Effector memory CD4-positive, alpha-beta T cell (primary cell): Measurements from ENCODE around the gene MUSTN1.

Experiments
- DNase-seq, 3 donors: peaks; one replicate each; pipeline ENCODE4 v3.0.0-alpha.2; 2020
- H3K27ac ChIP-seq: 2 replicates; pipeline ENCODE4 v1.7.0; 2013; ENCODE audit warnings: mild to moderate bottlenecking, low read length, moderate library complexity; ENCODE audit not compliant: insufficient read depth, poor library complexity, severe bottlenecking
- H3K27me3 ChIP-seq: replicated peaks from 2 replicates; pipeline ENCODE4 v1.7.0; 2013; ENCODE audit warnings: mild to moderate bottlenecking, low read length; ENCODE audit not compliant: insufficient read depth, control insufficient read depth, poor library complexity, severe bottlenecking
- H3K36me3 ChIP-seq: 2 replicates; pipeline ENCODE4 v1.7.0; 2013; ENCODE audit warnings: mild to moderate bottlenecking, low read length, moderate library complexity; ENCODE audit not compliant: control insufficient read depth, insufficient read depth
- H3K4me1 ChIP-seq: 2 replicates; pipeline ENCODE4 v1.7.0; 2013; ENCODE audit warnings: low read length, mild to moderate bottlenecking; ENCODE audit not compliant: control insufficient read depth, insufficient read depth, poor library complexity, severe bottlenecking
- H3K4me3 ChIP-seq: 2 replicates; pipeline ENCODE4 v1.7.0; 2013; ENCODE audit warnings: low read length, low read depth, mild to moderate bottlenecking; ENCODE audit not compliant: insufficient read depth, poor library complexity, severe bottlenecking
- H3K9me3 ChIP-seq: 2 replicates; pipeline ENCODE4 v1.7.0; 2013; ENCODE audit warnings: mild to moderate bottlenecking, low read length, moderate library complexity; ENCODE audit not compliant: control insufficient read depth

The MUSTN1 gene

DNA sequence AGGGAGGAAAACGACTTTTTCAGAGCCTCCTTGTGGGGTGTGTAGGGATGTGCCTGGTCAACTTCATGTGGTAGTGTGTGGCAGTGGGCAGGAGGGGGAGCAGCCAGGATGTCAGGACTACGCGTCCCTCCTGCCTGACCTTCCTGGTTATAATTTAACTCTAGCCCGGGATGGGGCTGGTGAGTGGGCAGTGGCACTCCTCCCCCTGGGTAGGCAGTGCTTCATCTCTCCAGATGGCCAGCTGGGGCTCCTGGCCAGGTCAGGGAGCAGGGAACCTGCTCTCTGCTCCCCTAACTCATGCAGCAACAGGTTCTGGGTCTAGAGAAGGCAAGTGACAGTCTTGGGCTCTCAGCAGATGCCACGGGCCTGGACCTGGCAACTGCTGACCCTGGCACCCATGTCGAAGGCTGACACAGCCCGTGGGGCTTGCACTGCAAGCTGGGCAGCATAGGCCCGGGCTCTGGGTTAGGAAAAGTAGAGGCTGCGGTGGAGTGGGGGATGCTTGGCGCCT lies 6.9 kb downstream of the MUSTN1 start:
- DNase-seq = no peak
- Histone ChIP-seq H3K36me3 (no peaks in the 10 kb centered on the region), H3K9me3 (no peaks in the 10 kb centered on the region), H3K27me3 (no peaks in the 10 kb centered on the region), H3K4me3 (no peak overlapping the region), H3K4me1 (no peaks in the 10 kb centered on the region), H3K27ac (no peak overlapping the region)

DNA sequence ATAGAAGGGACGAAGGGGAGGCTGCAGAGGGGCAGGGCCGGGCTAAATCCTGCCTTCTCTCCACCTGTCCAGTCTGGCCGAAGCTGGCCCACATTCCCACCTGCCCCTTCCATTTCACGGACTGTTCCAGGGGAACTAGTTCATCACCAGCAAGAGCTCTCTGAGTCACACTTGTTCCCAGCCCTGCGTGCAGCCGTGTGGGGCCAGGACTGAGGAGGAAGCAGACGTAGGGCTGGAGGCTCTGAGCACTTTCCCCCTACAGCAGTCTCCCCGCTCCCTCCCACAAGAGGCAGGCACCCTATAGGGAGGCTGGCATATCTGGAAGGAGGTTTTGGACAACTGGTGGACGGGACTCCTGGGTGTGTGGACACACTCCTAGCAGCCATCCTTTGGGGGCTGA lies 7.4 kb downstream of the MUSTN1 start:
- Histone ChIP-seq H3K9me3 (no peaks in the 10 kb centered on the region), H3K4me1 (no peaks in the 10 kb centered on the region), H3K36me3 (no peaks in the 10 kb centered on the region), H3K4me3 (no peak overlapping the region), H3K27me3 (no peaks in the 10 kb centered on the region), H3K27ac (no peak overlapping the region)
- no peak for DNase-seq

DNA sequence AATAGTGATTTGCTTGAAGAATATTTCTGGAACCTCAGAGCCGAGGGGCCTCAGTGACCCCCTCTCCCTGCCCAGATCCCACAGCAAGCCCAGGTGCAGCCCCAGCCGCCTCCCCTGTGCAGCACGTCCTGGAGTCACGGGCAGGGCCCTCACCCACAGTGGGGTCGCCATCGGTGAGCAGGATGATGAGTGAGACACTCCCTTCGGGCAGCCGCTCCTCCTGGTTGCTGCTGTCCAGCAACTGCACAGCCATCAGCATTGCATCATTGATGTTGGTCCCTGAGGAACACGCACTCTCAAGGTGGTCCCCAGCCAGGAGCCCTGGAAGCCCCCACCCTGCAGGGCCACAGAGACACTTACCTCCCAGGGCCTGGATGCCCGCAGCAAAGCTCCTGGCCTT lies 10.8 kb downstream of the MUSTN1 start:
- no peaks in the 10 kb centered on the region for H3K4me1 ChIP-seq
- H3K4me3 ChIP-seq = no peak overlapping the region
- H3K36me3 ChIP-seq = no peaks in the 10 kb centered on the region
- DNase-seq = no peak
- H3K27ac ChIP-seq = no peak overlapping the region
- H3K27me3 ChIP-seq = no peaks in the 10 kb centered on the region
- no peaks in the 10 kb centered on the region for H3K9me3 ChIP-seq

DNA sequence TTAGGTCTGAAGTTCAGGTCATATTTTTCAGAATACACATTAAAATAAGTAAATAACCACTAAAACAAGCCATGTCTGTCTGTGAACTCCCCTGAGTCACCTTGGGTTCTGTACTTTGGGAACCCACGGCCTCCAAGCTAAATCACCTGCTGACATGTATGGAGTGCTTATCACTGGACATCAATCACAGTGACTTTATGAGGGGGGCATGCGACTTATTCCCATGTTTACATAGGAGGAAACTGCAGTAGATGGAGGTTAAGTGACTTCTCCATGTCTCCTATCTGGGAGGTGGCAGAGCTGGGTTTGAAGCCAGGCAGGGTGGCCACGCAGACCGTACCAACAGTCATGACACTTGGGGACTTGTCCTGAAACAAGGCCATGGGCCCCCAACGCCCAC lies 12.5 kb downstream of the MUSTN1 start:
- Histone ChIP-seq H3K4me3 (no peak overlapping the region), H3K4me1 (no peaks in the 10 kb centered on the region), H3K36me3 (no peaks in the 10 kb centered on the region), H3K27ac (no peak overlapping the region), H3K27me3 (no peaks in the 10 kb centered on the region), H3K9me3 (no peaks in the 10 kb centered on the region)
- DNase-seq = no peak

GRCh38 chr3:52820736-52821135 lies 14.1 kb downstream of the MUSTN1 start:
- no peak overlapping the region for H3K27ac ChIP-seq
- no peaks in the 10 kb centered on the region for H3K27me3 ChIP-seq
- H3K4me3 ChIP-seq = no peak overlapping the region
- no peaks in the 10 kb centered on the region for H3K4me1 ChIP-seq
- no peaks in the 10 kb centered on the region for H3K36me3 ChIP-seq
- DNase-seq = no peak
- H3K9me3 ChIP-seq = no peaks in the 10 kb centered on the region

DNA sequence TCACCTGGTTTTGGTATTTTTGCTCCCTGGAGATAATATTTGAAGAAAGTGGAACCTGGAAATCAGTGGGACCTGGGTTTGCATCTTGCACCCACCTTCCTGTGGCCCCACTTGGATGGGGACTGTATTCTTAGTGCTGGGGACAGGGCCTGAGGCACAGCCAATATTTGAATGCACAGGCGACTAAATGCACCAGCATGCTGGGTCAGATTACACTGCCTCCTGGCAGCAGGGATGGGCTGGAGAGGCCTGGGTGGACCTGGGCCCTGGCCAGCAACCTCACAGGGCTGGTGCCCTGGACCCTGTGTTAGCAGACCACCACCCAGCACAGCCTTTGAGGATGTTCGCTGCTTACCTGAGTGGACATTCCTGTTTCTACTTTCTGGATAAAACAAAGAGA lies 14.9 kb downstream of the MUSTN1 start:
- no peak overlapping the region for H3K27ac ChIP-seq
- H3K27me3 ChIP-seq = no peaks in the 10 kb centered on the region
- no peaks in the 10 kb centered on the region for H3K9me3 ChIP-seq
- no peak overlapping the region for H3K4me3 ChIP-seq
- no peaks in the 10 kb centered on the region for H3K4me1 ChIP-seq
- no peak for DNase-seq
- no peaks in the 10 kb centered on the region for H3K36me3 ChIP-seq

- DNase-seq = no peak
- H3K9me3 ChIP-seq = no peaks in the 10 kb centered on the region
- no peaks in the 10 kb centered on the region for H3K36me3 ChIP-seq
- H3K4me1 ChIP-seq = no peaks in the 10 kb centered on the region
- no peak overlapping the region for H3K27ac ChIP-seq
- H3K27me3 ChIP-seq = no peaks in the 10 kb centered on the region
- H3K4me3 ChIP-seq = no peak overlapping the region
These were observed 17.0 kb downstream of the MUSTN1 start for GRCh38 chr3:52817860-52818259.

DNA sequence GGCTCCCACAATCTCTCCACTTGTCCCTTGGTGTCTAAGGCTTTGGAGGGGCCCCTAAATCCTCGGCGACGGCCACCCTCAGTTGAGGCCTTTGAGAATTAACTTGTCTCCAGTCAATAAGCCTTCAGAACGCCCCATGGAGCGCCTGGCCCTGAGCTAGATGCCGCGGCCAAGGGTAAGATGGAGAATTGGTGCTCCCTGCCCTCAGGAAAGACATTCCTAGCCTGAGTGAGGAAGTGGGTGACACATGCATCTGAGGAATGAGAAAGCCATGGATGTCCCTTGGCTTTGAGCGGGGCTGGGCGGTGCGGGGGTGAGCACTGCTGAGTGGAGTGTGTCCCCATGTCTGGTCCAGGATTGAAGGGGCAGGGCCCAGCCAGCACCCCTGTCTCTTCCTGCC lies 17.6 kb downstream of the MUSTN1 start:
- no peak for DNase-seq
- Histone ChIP-seq H3K9me3 (no peaks in the 10 kb centered on the region), H3K27ac (no peak overlapping the region), H3K27me3 (no peaks in the 10 kb centered on the region), H3K4me1 (no peaks in the 10 kb centered on the region), H3K36me3 (no peaks in the 10 kb centered on the region), H3K4me3 (no peak overlapping the region)

DNA sequence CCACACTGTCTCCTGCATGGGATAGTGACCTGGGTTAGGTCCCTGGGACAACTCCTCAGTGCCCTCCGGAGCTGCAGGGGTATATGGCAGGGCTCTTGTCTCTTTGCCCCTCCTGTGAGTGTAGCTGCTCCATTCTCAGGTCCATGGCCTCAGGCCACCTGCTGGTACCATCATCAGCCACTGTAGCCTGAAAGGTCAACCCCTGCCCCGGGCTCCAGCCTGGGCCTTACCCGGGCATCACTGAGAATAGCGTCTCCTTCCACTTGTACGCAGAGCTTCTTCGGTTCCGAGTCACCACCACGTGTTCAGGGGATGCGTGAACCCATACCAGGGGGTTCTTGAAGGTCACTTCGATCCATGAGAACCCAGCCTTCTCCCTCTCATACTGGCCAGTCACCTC lies 18.2 kb downstream of the MUSTN1 start:
- H3K27ac ChIP-seq = no peak overlapping the region
- no peaks in the 10 kb centered on the region for H3K36me3 ChIP-seq
- no peaks in the 10 kb centered on the region for H3K27me3 ChIP-seq
- DNase-seq = no peak
- no peaks in the 10 kb centered on the region for H3K9me3 ChIP-seq
- no peak overlapping the region for H3K4me3 ChIP-seq
- no peaks in the 10 kb centered on the region for H3K4me1 ChIP-seq

GRCh38 chr3:52816199-52816598 lies 18.6 kb downstream of the MUSTN1 start:
- Histone ChIP-seq H3K4me1 (no peaks in the 10 kb centered on the region), H3K36me3 (no peaks in the 10 kb centered on the region), H3K4me3 (no peak overlapping the region), H3K27me3 (no peaks in the 10 kb centered on the region), H3K9me3 (no peaks in the 10 kb centered on the region), H3K27ac (no peak overlapping the region)
- no peak for DNase-seq

DNA sequence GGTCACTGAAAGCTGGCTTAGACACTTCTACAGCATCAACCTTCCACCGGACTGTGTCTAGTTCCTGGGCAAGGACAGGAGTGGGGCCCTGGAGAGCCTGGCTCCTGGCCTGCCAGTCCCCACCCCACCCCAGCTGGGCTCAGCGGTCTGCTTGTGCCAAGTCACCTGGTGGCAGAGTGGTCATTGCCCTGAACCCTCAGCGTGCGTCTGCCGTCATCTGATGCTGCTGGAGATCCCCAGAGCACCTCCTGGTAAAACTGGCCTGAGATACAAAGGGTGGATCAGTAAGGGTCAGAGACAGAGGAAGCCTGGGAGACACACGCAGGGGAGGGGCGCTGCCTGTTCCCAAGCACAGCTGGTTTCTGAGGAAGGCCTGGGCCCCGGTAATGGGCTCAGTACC lies 21.0 kb downstream of the MUSTN1 start:
- no peak overlapping the region for H3K27ac ChIP-seq
- no peaks in the 10 kb centered on the region for H3K36me3 ChIP-seq
- H3K4me1 ChIP-seq = no peaks in the 10 kb centered on the region
- no peaks in the 10 kb centered on the region for H3K27me3 ChIP-seq
- no peak for DNase-seq
- H3K9me3 ChIP-seq = no peaks in the 10 kb centered on the region
- H3K4me3 ChIP-seq = no peak overlapping the region
